GM12865 (cell line): ENCODE results near the gene ENTREP3.
"Not testable (repeated sequence)": the region's sequence is repeated elsewhere in the genome, so short reads cannot be mapped to it uniquely, and the experiment has no call there.

Experiments used
- DNase-seq: peaks from one replicate; pipeline ENCODE4 v3.0.0; 2010; ENCODE audit warnings: low read depth
- H3K4me3 ChIP-seq: 2 replicates; pipeline ENCODE4 v1.5.1; 2011; ENCODE audit warnings: mild to moderate bottlenecking, low read depth, low read length, control low read depth
- TF ChIP-seq, protein P1 (sequence below): IDR thresholded peaks from 2 replicates; pipeline ENCODE4 v1.5.1; 2011; ENCODE audit warnings: low read length, control low read depth, low read depth, inconsistent platforms; ENCODE audit not compliant: insufficient read depth; ENCODE audit errors: missing control alignments

ENTREP3 gene

DNA sequence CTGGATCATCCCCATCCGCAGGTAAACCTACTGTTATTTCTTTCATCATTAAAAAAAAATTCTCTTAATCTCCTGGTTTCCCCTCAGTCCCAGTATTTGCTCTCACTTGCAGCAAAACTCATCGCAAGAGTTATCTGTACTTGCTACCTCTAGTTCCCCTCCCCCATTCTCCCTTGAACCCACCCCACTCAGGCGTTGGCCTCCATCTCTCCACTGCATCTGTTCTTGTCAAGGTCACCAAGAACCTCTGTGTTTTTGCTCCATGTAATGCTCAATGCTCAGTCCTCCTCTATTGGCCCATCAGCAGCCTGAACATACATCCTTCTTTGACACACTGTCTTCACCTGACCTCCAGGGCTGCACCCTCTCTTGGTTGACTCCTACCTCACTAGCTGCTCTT lies 41.4 kb upstream of the ENTREP3 start:
- H3K4me3 ChIP-seq = no peak overlapping the region
- no peak for DNase-seq
- TF ChIP-seq, protein P1, sequence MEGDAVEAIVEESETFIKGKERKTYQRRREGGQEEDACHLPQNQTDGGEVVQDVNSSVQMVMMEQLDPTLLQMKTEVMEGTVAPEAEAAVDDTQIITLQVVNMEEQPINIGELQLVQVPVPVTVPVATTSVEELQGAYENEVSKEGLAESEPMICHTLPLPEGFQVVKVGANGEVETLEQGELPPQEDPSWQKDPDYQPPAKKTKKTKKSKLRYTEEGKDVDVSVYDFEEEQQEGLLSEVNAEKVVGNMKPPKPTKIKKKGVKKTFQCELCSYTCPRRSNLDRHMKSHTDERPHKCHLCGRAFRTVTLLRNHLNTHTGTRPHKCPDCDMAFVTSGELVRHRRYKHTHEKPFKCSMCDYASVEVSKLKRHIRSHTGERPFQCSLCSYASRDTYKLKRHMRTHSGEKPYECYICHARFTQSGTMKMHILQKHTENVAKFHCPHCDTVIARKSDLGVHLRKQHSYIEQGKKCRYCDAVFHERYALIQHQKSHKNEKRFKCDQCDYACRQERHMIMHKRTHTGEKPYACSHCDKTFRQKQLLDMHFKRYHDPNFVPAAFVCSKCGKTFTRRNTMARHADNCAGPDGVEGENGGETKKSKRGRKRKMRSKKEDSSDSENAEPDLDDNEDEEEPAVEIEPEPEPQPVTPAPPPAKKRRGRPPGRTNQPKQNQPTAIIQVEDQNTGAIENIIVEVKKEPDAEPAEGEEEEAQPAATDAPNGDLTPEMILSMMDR = no peak

GRCh38 chr1:155295942-155296267 lies 40.6 kb upstream of the ENTREP3 start:
- no peak overlapping the region for H3K4me3 ChIP-seq
- TF ChIP-seq, protein P1 = no peak
- DNase-seq = no peak

DNA sequence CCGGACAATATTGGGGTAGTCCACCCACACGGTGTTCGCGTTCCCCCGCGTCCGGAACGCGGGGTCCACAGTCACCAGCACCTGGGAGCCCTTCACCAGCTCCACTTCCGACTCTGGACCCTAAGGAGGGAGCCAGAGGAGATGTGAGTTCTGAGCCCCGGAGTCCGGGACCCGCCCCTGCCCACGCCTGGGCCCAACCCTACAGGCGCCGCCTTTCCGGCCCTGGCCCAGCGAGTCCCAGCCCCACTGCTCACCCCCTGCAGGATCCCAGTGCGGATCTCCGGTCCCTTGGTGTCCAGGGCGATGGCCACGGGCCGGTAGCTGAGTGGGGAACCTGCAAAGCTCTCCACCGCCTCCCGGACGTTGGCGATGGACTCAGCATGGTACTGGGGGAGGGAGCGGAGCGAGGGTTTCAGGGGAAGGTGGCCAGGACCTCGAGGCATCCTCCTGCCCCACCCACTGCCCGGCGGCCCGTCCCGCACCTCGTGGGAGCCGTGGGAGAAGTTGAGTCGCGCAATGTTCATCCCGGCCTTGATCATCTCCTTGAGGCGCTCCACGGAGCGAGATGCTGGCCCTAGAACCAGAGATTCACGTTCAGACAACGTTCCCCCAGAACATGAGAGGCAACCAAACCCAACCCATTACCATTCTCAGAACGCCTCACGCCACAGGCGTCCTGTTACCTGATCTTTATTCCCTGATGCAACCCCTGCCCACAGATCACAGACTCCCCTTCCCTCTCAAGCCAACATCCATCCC lies 40.1 kb upstream of the ENTREP3 start:
- H3K4me3 ChIP-seq = no peak overlapping the region
- TF ChIP-seq, protein P1 = no peak
- DNase-seq = no peak

- DNase-seq = no peak
- TF ChIP-seq, protein P1 = no peak
- no peak overlapping the region for H3K4me3 ChIP-seq
These were observed 39.4 kb upstream of the ENTREP3 start for GRCh38 chr1:155294520-155295182.

DNA sequence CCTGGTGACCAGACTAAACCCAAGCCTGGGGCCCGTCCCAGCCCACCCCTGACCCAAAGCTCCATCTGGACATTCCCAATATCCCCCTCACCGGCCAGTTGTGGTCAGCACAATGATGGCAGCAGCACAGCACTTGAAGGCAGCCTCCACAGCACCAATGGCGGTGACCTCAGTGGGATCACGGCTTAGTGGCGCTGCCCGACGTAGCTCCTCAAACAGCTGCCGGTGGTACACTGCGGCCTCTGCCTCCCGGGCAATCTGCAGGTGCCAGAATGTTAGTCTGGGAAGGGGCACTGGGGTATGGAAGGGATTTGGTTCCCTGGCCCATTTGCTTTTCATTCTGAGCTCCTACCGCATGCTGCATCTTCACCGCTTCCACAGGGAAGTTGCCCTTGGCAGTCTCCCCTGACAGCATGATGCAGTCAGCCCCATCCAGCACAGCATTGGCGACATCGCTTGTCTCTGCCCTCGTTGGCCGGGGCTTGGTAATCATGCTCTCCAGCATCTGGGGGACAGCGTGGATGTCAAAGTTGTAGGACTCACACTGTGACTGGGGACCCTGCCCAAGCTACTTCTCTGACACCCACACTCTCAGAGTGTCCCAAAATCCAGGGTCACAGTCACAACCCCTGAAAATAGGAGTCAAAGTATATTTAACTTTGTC lies 37.9 kb upstream of the ENTREP3 start:
- no peak for DNase-seq

DNA sequence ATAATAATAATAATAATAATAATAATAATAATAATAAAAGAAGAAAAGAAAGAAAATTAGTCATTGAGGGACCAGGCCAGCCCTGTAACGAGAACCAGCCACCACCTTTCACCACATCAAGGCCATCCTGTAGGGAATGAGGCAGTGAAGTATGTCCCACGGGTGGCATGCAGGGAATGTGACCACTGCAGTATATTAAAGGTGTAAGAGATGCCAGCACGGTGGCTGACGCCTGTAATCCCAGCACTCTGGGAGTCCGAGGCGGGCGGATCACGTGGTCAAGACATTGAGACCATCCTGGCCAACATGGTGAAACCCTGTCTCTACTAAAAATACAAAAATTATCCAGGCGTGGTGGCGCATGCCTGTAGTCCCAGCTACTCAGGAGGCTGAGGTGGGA lies 35.7 kb upstream of the ENTREP3 start:
- not testable (repeated sequence) for H3K4me3 ChIP-seq, DNase-seq

More for the DNA sequence above, 37.9 kb upstream of the ENTREP3 start:
- H3K4me3 ChIP-seq = no peak overlapping the region
- TF ChIP-seq, protein P1 = no peak

- TF ChIP-seq, protein P1 = no peak
- no peak overlapping the region for H3K4me3 ChIP-seq
- DNase-seq = no peak
These were observed 32.8 kb upstream of the ENTREP3 start for GRCh38 chr1:155287987-155288543.
